HCT116 (cell line): ENCODE results near the gene ACTN4.

ENCODE experiments used
- EZH2 ChIP-seq: fragments of 200-600 bp; sonication (generic); IDR thresholded peaks from 2 replicates; pipeline ENCODE4 v1.6.1; 2017; ENCODE audit warnings: antibody characterized with exemption, mixed run types
- EZH2phosphoT487 ChIP-seq: fragments of 200-600 bp; IDR thresholded peaks from 2 replicates; pipeline ENCODE4 v1.6.1; 2018; ENCODE audit warnings: antibody characterized with exemption, borderline replicate concordance
- POLR2A ChIP-seq: IDR thresholded peaks from 2 replicates; pipeline ENCODE4 v1.7.0; 2011; ENCODE audit warnings: borderline replicate concordance; ENCODE audit not compliant: insufficient read depth, insufficient read length; ENCODE audit errors: extremely low read depth
- POLR2AphosphoS5 ChIP-seq: IDR thresholded peaks from 2 replicates; pipeline ENCODE4 v1.6.1; 2011; ENCODE audit warnings: mild to moderate bottlenecking, low read depth, low read length, moderate library complexity
- SIN3A ChIP-seq: IDR thresholded peaks from 2 replicates; pipeline ENCODE4 v1.6.1; 2012; ENCODE audit warnings: low read depth
- SP1 ChIP-seq: IDR thresholded peaks from 2 replicates; pipeline ENCODE4 v1.6.1; 2012; ENCODE audit warnings: low read depth
- YY1 ChIP-seq: IDR thresholded peaks from 2 replicates; pipeline ENCODE4 v1.6.1; 2011; ENCODE audit warnings: low read length, low read depth, moderate library complexity, mild to moderate bottlenecking; ENCODE audit not compliant: insufficient replicate concordance; ENCODE audit errors: extremely low read depth
- TF ChIP-seq, protein P1 (sequence below), 3 experiments: fragments of 200-600 bp in 1 of 3; sonication (generic) in 1 of 3; IDR thresholded peaks in 2 of 3; conservative IDR thresholded peaks in 1 of 3; 2 replicates each; pipeline ENCODE4 v1.5.1; 2012 to 2017; ENCODE audit warnings: low read depth in 2 of 3, low read length in 2 of 3, antibody characterized with exemption in 1 of 3, borderline replicate concordance in 1 of 3, control low read depth in 1 of 3, mild to moderate bottlenecking in 1 of 3, mixed read lengths in 1 of 3, mixed run types in 1 of 3, moderate library complexity in 1 of 3; ENCODE audit not compliant: insufficient read depth in 1 of 3
- TF ChIP-seq, protein P2 (sequence below): IDR thresholded peaks from 2 replicates; pipeline ENCODE4 v1.6.1; 2012
- TF ChIP-seq, protein P3 (sequence below): IDR thresholded peaks from 2 replicates; pipeline ENCODE4 v1.6.1; 2012; ENCODE audit warnings: low read depth

- TF ChIP-seq, protein P1, sequence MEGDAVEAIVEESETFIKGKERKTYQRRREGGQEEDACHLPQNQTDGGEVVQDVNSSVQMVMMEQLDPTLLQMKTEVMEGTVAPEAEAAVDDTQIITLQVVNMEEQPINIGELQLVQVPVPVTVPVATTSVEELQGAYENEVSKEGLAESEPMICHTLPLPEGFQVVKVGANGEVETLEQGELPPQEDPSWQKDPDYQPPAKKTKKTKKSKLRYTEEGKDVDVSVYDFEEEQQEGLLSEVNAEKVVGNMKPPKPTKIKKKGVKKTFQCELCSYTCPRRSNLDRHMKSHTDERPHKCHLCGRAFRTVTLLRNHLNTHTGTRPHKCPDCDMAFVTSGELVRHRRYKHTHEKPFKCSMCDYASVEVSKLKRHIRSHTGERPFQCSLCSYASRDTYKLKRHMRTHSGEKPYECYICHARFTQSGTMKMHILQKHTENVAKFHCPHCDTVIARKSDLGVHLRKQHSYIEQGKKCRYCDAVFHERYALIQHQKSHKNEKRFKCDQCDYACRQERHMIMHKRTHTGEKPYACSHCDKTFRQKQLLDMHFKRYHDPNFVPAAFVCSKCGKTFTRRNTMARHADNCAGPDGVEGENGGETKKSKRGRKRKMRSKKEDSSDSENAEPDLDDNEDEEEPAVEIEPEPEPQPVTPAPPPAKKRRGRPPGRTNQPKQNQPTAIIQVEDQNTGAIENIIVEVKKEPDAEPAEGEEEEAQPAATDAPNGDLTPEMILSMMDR (IDR thresholded peaks at IDR 0.05 in 2 of 3, conservative IDR thresholded peaks at IDR 0.05 in 1 of 3; ENCODE audit: borderline replicate concordance in 1 of 3, insufficient read depth in 1 of 3, low read depth in 2 of 3, low read length in 2 of 3): no peak
- no peak for TF ChIP-seq SP1
- TF ChIP-seq EZH2: no peak
- TF ChIP-seq POLR2A: no peak
- TF ChIP-seq, protein P2, sequence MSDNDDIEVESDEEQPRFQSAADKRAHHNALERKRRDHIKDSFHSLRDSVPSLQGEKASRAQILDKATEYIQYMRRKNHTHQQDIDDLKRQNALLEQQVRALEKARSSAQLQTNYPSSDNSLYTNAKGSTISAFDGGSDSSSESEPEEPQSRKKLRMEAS: no peak
- no peak for TF ChIP-seq YY1
- TF ChIP-seq SIN3A: no peak
- TF ChIP-seq EZH2phosphoT487: no peak
- TF ChIP-seq POLR2AphosphoS5: no peak
- TF ChIP-seq, protein P3, sequence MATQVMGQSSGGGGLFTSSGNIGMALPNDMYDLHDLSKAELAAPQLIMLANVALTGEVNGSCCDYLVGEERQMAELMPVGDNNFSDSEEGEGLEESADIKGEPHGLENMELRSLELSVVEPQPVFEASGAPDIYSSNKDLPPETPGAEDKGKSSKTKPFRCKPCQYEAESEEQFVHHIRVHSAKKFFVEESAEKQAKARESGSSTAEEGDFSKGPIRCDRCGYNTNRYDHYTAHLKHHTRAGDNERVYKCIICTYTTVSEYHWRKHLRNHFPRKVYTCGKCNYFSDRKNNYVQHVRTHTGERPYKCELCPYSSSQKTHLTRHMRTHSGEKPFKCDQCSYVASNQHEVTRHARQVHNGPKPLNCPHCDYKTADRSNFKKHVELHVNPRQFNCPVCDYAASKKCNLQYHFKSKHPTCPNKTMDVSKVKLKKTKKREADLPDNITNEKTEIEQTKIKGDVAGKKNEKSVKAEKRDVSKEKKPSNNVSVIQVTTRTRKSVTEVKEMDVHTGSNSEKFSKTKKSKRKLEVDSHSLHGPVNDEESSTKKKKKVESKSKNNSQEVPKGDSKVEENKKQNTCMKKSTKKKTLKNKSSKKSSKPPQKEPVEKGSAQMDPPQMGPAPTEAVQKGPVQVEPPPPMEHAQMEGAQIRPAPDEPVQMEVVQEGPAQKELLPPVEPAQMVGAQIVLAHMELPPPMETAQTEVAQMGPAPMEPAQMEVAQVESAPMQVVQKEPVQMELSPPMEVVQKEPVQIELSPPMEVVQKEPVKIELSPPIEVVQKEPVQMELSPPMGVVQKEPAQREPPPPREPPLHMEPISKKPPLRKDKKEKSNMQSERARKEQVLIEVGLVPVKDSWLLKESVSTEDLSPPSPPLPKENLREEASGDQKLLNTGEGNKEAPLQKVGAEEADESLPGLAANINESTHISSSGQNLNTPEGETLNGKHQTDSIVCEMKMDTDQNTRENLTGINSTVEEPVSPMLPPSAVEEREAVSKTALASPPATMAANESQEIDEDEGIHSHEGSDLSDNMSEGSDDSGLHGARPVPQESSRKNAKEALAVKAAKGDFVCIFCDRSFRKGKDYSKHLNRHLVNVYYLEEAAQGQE: no peak
These were observed 19.4 kb downstream of the ACTN4 start for GRCh38 chr19:38666663-38667511.
